ENCODE results near the gene SERPINA4. TPM values are rescaled to one million over a fixed set of nuclear protein-coding genes. Genes with fewer than 3 reads are reported as not detected.
A peak's percentile ranks its signal among the peaks of the same experiment; 100 is the strongest.

The SERPINA4 gene
- total and polyA plus RNA-seq, 2 of the 13 experiments (the other 11 are each of a cell fraction or from before 2014, with no cell fraction given) = 39.1 to 57.8 TPM

GRCh38 chr14:94601884-94602391 is 40.7 kb downstream of the SERPINA4 start (continued):
- TF ChIP-seq RBFOX2 (IDR thresholded peaks at IDR 0.05; ENCODE audit: low read depth, low read length) (0 out of 2 replicates have a peak, but pooled peaks have one; percentile 8), NCOA1 (CRISPR knock-in tag; IDR thresholded peaks at IDR 0.05) (no peak), MAX (IDR thresholded peaks at IDR 0.05) (peak; percentile 40), SOX6 (IDR thresholded peaks at IDR 0.05) (no peak), SOX6 (CRISPR knock-in tag; IDR thresholded peaks at IDR 0.05) (peak; percentile 47; the same call in 1 of the 2 replicates), ZNF781 (CRISPR knock-in tag; IDR thresholded peaks at IDR 0.05; ENCODE audit: borderline replicate concordance, not compliant biosample characterization) (no peak), ZFX (CRISPR knock-in tag; IDR thresholded peaks at IDR 0.05; ENCODE audit: low read depth) (peak; percentile 65)

GRCh38 chr14:94602722-94603121 is 41.5 kb downstream of the SERPINA4 start:
- Histone ChIP-seq H3K4me1 (ENCODE audit: insufficient read depth, low read length) (peaks cover 78% of the 10 kb centered on the region), H3K36me3 (replicated peaks in 1 of 2; ENCODE audit: control insufficient read depth in 1 of 2, insufficient read depth in 2 of 2, low read length in 2 of 2) (no peaks in the 10 kb centered on the region), H3K27ac (ENCODE audit: extremely low read length, insufficient read depth, low read length) (peak overlapping the region; percentile 36), H3K9me3 (ENCODE audit: low read length) (no peaks in the 10 kb centered on the region), H4K20me1 (ENCODE audit: insufficient read depth, low read length) (no peaks in the 10 kb centered on the region), H3K27me3 (ENCODE audit: control insufficient read depth in 1 of 2, insufficient read depth in 2 of 2, low read length in 2 of 2) (no peaks in the 10 kb centered on the region), H3K4me2 (ENCODE audit: low read depth, low read length) (no peak overlapping the region), H3K79me2 (ENCODE audit: insufficient read depth, low read length) (peaks cover 4% of the 10 kb centered on the region), H3K4me3 (replicated peaks in 1 of 3; ENCODE audit: insufficient read depth in 1 of 3, low read depth in 2 of 3, low read length in 3 of 3) (no peak overlapping the region), H3K9ac (ENCODE audit: insufficient read depth, low read depth, low read length) (no peak overlapping the region), H2AFZ (ENCODE audit: low read length) (no peak overlapping the region)
- in situ Hi-C loops (cut with HindIII; ENCODE audit: extremely low pct_ligation_motif_present, low pct_unique_long_range_greater_than_20kb) = no loop called here
- FAIRE-seq (no peak), DNase-seq (ENCODE audit: low spot score) (no peak), ATAC-seq (no peak)
- intact Hi-C loops (cut with micrococcal nuclease; ENCODE audit: unreplicated experiment) = no loop called here
- ChIA-PET CTCF (ENCODE audit: low intra/inter-chr PET ratio, low total read pairs) (no interaction called here), POLR2A (interaction anchor here (0.7 to 15.7 kb wide), 6 partner anchors 9 to 40 kb away, joined by 3 to 638 read pairs (median 34); partner anchors contain the start of genes SERPINA3, SERPINA4 and SERPINA5)
- no TSS peak for BruUV-seq (replicated peaks)
- WGBS (ENCODE audit: low lambda C conversion rate) = 98% methylated on average over 5 of the region's 5 CpGs
- TF ChIP-seq ETS1 (CRISPR knock-in tag; IDR thresholded peaks at IDR 0.05) (no peak), CTCF (CRISPR knock-in tag; IDR thresholded peaks at IDR 0.05) (no peak), ZNF546 (CRISPR knock-in tag; conservative IDR thresholded peaks at IDR 0.05) (no peak), ZNF274 (CRISPR knock-in tag; IDR thresholded peaks at IDR 0.05) (0 out of 2 replicates have a peak, but pooled peaks have one; percentile 48), ZNF616 (CRISPR knock-in tag; IDR thresholded peaks at IDR 0.05; ENCODE audit: low read depth) (no peak), ZNF768 (CRISPR knock-in tag; IDR thresholded peaks at IDR 0.05) (peak; percentile 89), NCOA2 (CRISPR knock-in tag; IDR thresholded peaks at IDR 0.05) (no peak), IKZF1 (IDR thresholded peaks at IDR 0.05) (no peak), ZBTB4 (CRISPR knock-in tag; IDR thresholded peaks at IDR 0.05; ENCODE audit: borderline replicate concordance) (no peak), ZNF629 (CRISPR knock-in tag; conservative IDR thresholded peaks at IDR 0.05) (peak; percentile 38; the same call in 1 of the 2 replicates), ZNF564 (CRISPR knock-in tag; IDR thresholded peaks at IDR 0.05) (no peak), NR2F6 (IDR thresholded peaks at IDR 0.05) (no peak), NR2F6 (CRISPR knock-in tag; IDR thresholded peaks at IDR 0.05) (no peak)

All from HepG2 (cell line).